Adipocyte (in vitro differentiated cells): ENCODE results near the gene FSIP2.
A peak's percentile ranks its signal among the peaks of the same experiment; 100 is the strongest.

Experiments used
- DNase-seq: peaks from one replicate; pipeline ENCODE4 v3.0.0-alpha.2; 2015; ENCODE audit warnings: low read depth
- H3K27me3 ChIP-seq: replicated peaks from 2 replicates; pipeline ENCODE4 v1.7.0; 2013; ENCODE audit warnings: mild to moderate bottlenecking, low read length, moderate library complexity; ENCODE audit not compliant: control insufficient read depth, insufficient read depth
- H3K36me3 ChIP-seq: 2 replicates; pipeline ENCODE4 v1.7.0; 2013; ENCODE audit warnings: low read length, mild to moderate bottlenecking, moderate library complexity; ENCODE audit not compliant: control insufficient read depth, insufficient read depth, severe bottlenecking
- H3K4me1 ChIP-seq: 2 replicates; pipeline ENCODE4 v1.7.0; 2013; ENCODE audit warnings: mild to moderate bottlenecking, low read length, moderate library complexity; ENCODE audit not compliant: control insufficient read depth, insufficient read depth
- H3K4me3 ChIP-seq: 2 replicates; pipeline ENCODE4 v1.7.0; 2013; ENCODE audit warnings: mild to moderate bottlenecking, low read length, moderate library complexity
- H3K9ac ChIP-seq: 2 replicates; pipeline ENCODE4 v1.7.0; 2013; ENCODE audit warnings: mild to moderate bottlenecking, low read length, moderate library complexity
- H3K9me3 ChIP-seq: 2 replicates; pipeline ENCODE4 v1.7.0; 2013; ENCODE audit warnings: mild to moderate bottlenecking, low read length, moderate library complexity; ENCODE audit not compliant: control insufficient read depth

FSIP2 gene

GRCh38 chr2:185738679-185739472 lies at the start of gene FSIP2:
TSS of gene FSIP2 (plus strand) at chr2:185738804. CDS start at chr2:185738895, 91 bp downstream.
- H3K9ac ChIP-seq = peak within 1 kb of the TSS; percentile 51
- H3K36me3 ChIP-seq = no peaks in the 10 kb centered on the region
- no peaks in the 10 kb centered on the region for H3K4me1 ChIP-seq
- H3K9me3 ChIP-seq = peaks cover 4% of the 10 kb centered on the region
- DNase-seq = peak; percentile 84
- peaks cover 5% of the 10 kb centered on the region for H3K27me3 ChIP-seq
- peak within 1 kb of the TSS; percentile 81 for H3K4me3 ChIP-seq

GRCh38 chr2:185689906-185690539 lies 48.6 kb upstream of the FSIP2 start:
- no peaks in the 10 kb centered on the region for H3K36me3 ChIP-seq
- H3K27me3 ChIP-seq = no peaks in the 10 kb centered on the region
- H3K4me3 ChIP-seq = no peak overlapping the region
- H3K4me1 ChIP-seq = peaks cover 3% of the 10 kb centered on the region
- H3K9ac ChIP-seq = no peak overlapping the region
- no peaks in the 10 kb centered on the region for H3K9me3 ChIP-seq
- DNase-seq = peak; percentile 41

GRCh38 chr2:185695711-185696235 lies 42.8 kb upstream of the FSIP2 start:
- DNase-seq = no peak
- no peak overlapping the region for H3K9ac ChIP-seq
- H3K4me1 ChIP-seq = no peaks in the 10 kb centered on the region
- H3K4me3 ChIP-seq = no peak overlapping the region
- H3K9me3 ChIP-seq = no peaks in the 10 kb centered on the region
- H3K27me3 ChIP-seq = no peaks in the 10 kb centered on the region
- no peaks in the 10 kb centered on the region for H3K36me3 ChIP-seq

- H3K9ac ChIP-seq = no peak overlapping the region
- H3K9me3 ChIP-seq = no peaks in the 10 kb centered on the region
- no peak overlapping the region for H3K4me3 ChIP-seq
- no peaks in the 10 kb centered on the region for H3K27me3 ChIP-seq
- H3K4me1 ChIP-seq = no peaks in the 10 kb centered on the region
- H3K36me3 ChIP-seq = no peaks in the 10 kb centered on the region
- peak; percentile 7 for DNase-seq
These were observed 37.7 kb upstream of the FSIP2 start for GRCh38 chr2:185700883-185701282.

- Histone ChIP-seq H3K4me3 (no peak overlapping the region), H3K9ac (no peak overlapping the region), H3K4me1 (no peaks in the 10 kb centered on the region), H3K27me3 (peaks cover 5% of the 10 kb centered on the region), H3K9me3 (peaks cover 3% of the 10 kb centered on the region), H3K36me3 (no peaks in the 10 kb centered on the region)
- no peak for DNase-seq
These were observed 3.9 kb upstream of the FSIP2 start for GRCh38 chr2:185734658-185735057.

GRCh38 chr2:185736210-185736609 lies 2.4 kb upstream of the FSIP2 start:
- Histone ChIP-seq H3K9ac (no peak overlapping the region), H3K27me3 (peaks cover 5% of the 10 kb centered on the region), H3K9me3 (no peaks in the 10 kb centered on the region), H3K36me3 (no peaks in the 10 kb centered on the region), H3K4me3 (no peak overlapping the region), H3K4me1 (no peaks in the 10 kb centered on the region)
- no peak for DNase-seq

GRCh38 chr2:185745864-185746859 lies 7.6 kb downstream of the FSIP2 start:
- Histone ChIP-seq H3K4me1 (no peaks in the 10 kb centered on the region), H3K9me3 (peaks cover 4% of the 10 kb centered on the region), H3K9ac (no peak overlapping the region), H3K27me3 (no peaks in the 10 kb centered on the region), H3K4me3 (no peak overlapping the region), H3K36me3 (no peaks in the 10 kb centered on the region)
- no peak for DNase-seq

GRCh38 chr2:185757356-185757755 lies 18.8 kb downstream of the FSIP2 start:
- no peak overlapping the region for H3K4me3 ChIP-seq
- H3K4me1 ChIP-seq = no peaks in the 10 kb centered on the region
- no peak overlapping the region for H3K9ac ChIP-seq
- DNase-seq = peak; percentile 6
- no peaks in the 10 kb centered on the region for H3K27me3 ChIP-seq
- no peaks in the 10 kb centered on the region for H3K36me3 ChIP-seq
- no peaks in the 10 kb centered on the region for H3K9me3 ChIP-seq

- DNase-seq = no peak
- H3K36me3 ChIP-seq = no peaks in the 10 kb centered on the region
- no peak overlapping the region for H3K9ac ChIP-seq
- no peaks in the 10 kb centered on the region for H3K27me3 ChIP-seq
- no peaks in the 10 kb centered on the region for H3K4me1 ChIP-seq
- no peak overlapping the region for H3K4me3 ChIP-seq
- H3K9me3 ChIP-seq = peaks cover 37% of the 10 kb centered on the region
These were observed 32.8 kb downstream of the FSIP2 start for GRCh38 chr2:185771396-185771795.

GRCh38 chr2:185780890-185781289 lies 42.3 kb downstream of the FSIP2 start:
- Histone ChIP-seq H3K27me3 (no peaks in the 10 kb centered on the region), H3K9me3 (no peaks in the 10 kb centered on the region), H3K36me3 (no peaks in the 10 kb centered on the region), H3K4me1 (no peaks in the 10 kb centered on the region), H3K9ac (no peak overlapping the region), H3K4me3 (no peak overlapping the region)
- DNase-seq = no peak
